BLaER1 treated with 17β-estradiol and CSF1 and Interleukin-3, amounts not matched to agents 10 nM and 100 nM (cell line): ENCODE results near the gene ADAM15.

Source experiments
- H3K27ac ChIP-seq, 11 experiments: shearing (Covaris generic); formaldehyde crosslinking; 2 replicates each; pipeline ENCODE4 v1.8.1; 2022
- H3K27me3 ChIP-seq, 11 experiments: shearing (Covaris generic); formaldehyde crosslinking; 2 replicates each; pipeline ENCODE4 v1.8.1; 2022
- H3K36me3 ChIP-seq, 11 experiments: shearing (Covaris generic); formaldehyde crosslinking; 2 replicates each; pipeline ENCODE4 v1.8.1; 2022
- H3K4me1 ChIP-seq, 10 experiments: shearing (Covaris generic); formaldehyde crosslinking; 2 replicates each; pipeline ENCODE4 v1.8.1; 2022
- H3K4me2 ChIP-seq, 11 experiments: shearing (Covaris generic); formaldehyde crosslinking; 2 replicates each; pipeline ENCODE4 v1.8.1; 2022
- H3K4me3 ChIP-seq, 10 experiments: shearing (Covaris generic); formaldehyde crosslinking; 2 replicates each; pipeline ENCODE4 v1.8.1; 2022
- H3K9ac ChIP-seq, 11 experiments: shearing (Covaris generic); formaldehyde crosslinking; 2 replicates each; pipeline ENCODE4 v1.8.1; 2022
- H3K9me3 ChIP-seq, 11 experiments: shearing (Covaris generic); formaldehyde crosslinking; replicated peaks in 1 of 11; 2 replicates each; pipeline ENCODE4 v1.8.1; 2022
- H4K20me1 ChIP-seq, 11 experiments: shearing (Covaris generic); formaldehyde crosslinking; 2 replicates each; pipeline ENCODE4 v1.8.1; 2022
- Cebpa-rat ChIP-seq, 11 experiments: shearing (Covaris generic); IDR thresholded peaks; 2 replicates each; pipeline ENCODE4 v1.8.1; 2022

Gene ADAM15

DNA sequence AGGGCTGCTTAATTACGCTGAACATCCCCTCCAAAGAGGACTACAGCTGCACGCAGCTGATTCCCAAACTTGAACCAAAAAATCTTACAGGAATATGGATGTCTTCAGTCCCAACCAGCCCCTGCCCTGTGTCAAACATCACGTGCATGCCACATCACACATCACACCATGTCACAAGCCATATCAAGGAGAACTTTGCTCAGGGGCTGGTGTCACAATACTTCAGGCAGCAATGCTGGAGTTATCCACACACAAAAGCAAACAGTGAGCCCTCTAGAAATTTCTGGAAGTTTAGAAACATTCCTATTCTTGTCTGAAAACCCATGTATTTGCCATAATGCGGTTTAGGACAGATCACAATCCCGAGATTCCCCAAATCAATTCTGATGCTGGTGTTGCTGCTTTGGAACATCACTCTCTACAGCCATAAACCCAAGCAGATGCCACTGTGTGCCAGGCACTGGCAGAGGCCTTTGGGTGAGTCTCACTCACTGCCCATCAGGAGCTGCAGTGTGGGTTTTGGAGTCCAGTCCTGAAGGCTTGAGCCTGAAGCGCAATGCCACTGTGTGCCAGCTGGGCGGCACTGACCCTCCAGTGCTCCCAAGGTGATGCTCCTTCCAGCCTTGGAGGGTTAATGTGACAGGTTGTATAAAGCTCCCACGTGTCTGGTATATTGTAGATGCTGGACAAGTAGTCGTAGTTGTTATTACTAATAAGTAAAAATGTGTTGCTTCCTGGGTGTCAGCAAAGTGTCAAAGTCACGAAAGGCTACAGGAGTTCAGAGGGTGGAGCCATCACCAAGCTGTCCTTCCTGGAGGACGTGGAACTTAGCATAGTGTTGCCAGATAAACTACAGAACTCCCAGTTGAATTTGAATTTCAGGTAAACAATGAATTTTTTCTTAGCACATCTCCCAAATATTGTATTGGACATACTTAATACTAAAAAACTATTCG is 56.5 kb downstream of the ADAM15 start:
- TF ChIP-seq Cebpa-rat (IDR thresholded peaks at IDR 0.05) = no peak

DNA sequence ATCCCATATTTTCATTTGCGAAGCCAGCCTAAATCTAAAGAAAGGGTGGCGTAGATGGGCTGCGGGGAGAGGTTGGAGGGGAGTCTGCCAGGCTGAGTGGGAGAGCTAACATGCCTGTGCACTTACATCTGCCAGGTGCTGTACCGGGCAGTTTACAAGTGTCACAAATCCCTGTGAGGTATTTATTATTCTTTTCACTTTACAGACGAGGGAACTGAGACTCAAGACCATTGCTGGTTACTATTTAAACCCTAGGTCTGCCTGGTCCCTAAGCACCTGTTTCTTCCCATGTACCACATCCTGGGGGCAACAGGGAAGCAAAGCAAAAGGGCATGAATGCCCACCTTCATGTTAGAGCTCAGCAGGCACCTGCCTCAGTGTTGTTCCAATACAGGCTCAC is 57.2 kb downstream of the ADAM15 start:
- H3K9ac ChIP-seq = no peak overlapping the region
- H3K9me3 ChIP-seq = no peaks in the 10 kb centered on the region
- no peaks in the 10 kb centered on the region for H3K36me3 ChIP-seq
- H3K4me1 ChIP-seq = peaks cover 26 to 58% (median 50%) of the 10 kb centered on the region in 10 experiments
- H3K27ac ChIP-seq = no peak overlapping the region
- H3K27me3 ChIP-seq = no peaks in the 10 kb centered on the region; a peak in 1 of 22 replicates
- peak overlapping the region in 6 of 11 experiments; percentile 3 to 36 (median 34); a peak in 8 of 22 replicates for H3K4me2 ChIP-seq
- no peak for TF ChIP-seq Cebpa-rat (IDR thresholded peaks at IDR 0.05)
- no peak overlapping the region for H3K4me3 ChIP-seq
- no peaks in the 10 kb centered on the region for H4K20me1 ChIP-seq

More for the DNA sequence above, 56.5 kb downstream of the ADAM15 start:
- Histone ChIP-seq H3K27ac (no peak overlapping the region), H3K27me3 (no peaks in the 10 kb centered on the region; a peak in 1 of 22 replicates), H3K9me3 (no peaks in the 10 kb centered on the region), H4K20me1 (no peaks in the 10 kb centered on the region), H3K36me3 (no peaks in the 10 kb centered on the region), H3K9ac (no peak overlapping the region; a peak in 1 of 22 replicates), H3K4me2 (peak overlapping the region in 9 of 11 experiments; percentile 4 to 67 (median 36); a peak in 14 of 22 replicates), H3K4me1 (peaks cover 31 to 59% (median 50%) of the 10 kb centered on the region in 10 experiments), H3K4me3 (no peak overlapping the region)

DNA sequence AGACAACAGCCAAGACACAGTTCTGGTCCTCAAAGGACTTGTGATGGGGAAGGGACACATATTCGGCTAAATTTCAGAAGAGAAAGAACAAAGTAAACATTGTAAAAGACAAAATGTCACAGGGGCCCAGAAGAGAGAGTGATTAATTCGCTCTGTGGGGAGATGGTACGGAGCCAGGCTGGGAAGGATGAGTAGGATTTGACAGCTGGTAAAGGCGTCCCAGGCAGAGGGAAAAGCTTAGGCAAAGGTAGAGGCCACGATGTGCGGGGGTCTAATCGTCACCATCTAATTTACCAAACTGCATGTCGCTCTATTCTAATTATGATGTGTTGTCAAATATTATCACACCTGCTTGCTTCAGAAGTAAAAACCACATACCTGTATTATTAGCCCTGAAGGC is 59.3 kb downstream of the ADAM15 start:
- Histone ChIP-seq H3K27me3 (no peaks in the 10 kb centered on the region; a peak in 1 of 22 replicates), H3K4me1 (peaks cover 5 to 59% (median 47%) of the 10 kb centered on the region in 10 experiments; a peak in 18 of 20 replicates), H4K20me1 (no peaks in the 10 kb centered on the region), H3K4me3 (no peak overlapping the region), H3K4me2 (peak overlapping the region in 1 of 11 experiments; percentile 7; a peak in 2 of 22 replicates), H3K9ac (no peak overlapping the region), H3K9me3 (no peaks in the 10 kb centered on the region), H3K36me3 (no peaks in the 10 kb centered on the region), H3K27ac (no peak overlapping the region)
- TF ChIP-seq Cebpa-rat (IDR thresholded peaks at IDR 0.05) = no peak

DNA sequence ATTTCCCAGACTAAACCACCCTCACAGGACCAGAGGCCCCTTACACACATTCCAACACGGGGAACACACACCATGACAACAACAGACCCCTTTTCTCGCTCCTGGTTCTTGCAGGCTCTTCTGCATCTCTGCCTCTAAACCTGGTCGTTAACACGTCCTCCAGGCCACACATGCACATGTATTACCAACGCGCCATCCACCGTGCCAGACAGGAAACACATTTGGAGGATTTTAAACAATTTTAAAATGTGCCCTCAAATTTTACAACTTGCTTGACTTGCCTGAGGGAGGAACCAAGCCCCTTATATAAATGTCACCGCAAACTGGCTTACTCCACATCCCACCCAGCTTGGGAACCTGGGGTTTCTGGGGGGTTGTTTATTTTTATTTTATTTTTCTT is 59.7 kb downstream of the ADAM15 start:
- no peak for TF ChIP-seq Cebpa-rat (IDR thresholded peaks at IDR 0.05)
- Histone ChIP-seq H3K9ac (no peak overlapping the region), H3K4me1 (peaks cover under 1 to 59% (median 47%) of the 10 kb centered on the region in 10 experiments; a peak in 17 of 20 replicates)

More for the DNA sequence above, 59.7 kb downstream of the ADAM15 start:
- Histone ChIP-seq H3K4me3 (no peak overlapping the region), H3K27me3 (no peaks in the 10 kb centered on the region; a peak in 1 of 22 replicates), H3K9me3 (no peaks in the 10 kb centered on the region), H3K4me2 (peak overlapping the region in 3 of 11 experiments; percentile 4 to 17 (median 7); a peak in 4 of 22 replicates), H3K36me3 (no peaks in the 10 kb centered on the region), H4K20me1 (no peaks in the 10 kb centered on the region), H3K27ac (no peak overlapping the region)
